Measurements from ENCODE around the gene SHISAL2A.

Gene SHISAL2A

DNA sequence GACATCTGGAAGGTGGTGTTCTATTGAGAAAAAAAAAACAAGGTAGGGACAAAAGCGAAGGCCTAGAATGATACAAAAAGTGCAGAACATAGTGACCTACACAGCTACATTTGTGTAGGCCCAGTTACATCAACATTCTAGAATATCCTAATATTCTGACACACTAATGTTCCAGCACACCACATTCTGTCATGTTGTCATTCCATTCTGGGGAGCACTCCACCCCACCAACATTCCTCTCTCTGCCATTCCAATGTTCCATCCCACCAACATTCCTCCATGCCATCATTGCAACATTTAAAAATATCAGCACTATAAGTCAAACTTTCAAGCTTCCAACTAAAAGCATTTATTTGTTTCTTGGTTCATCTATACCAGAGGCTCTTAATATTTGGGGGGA, 36.7 kb downstream of the SHISAL2A start:
- TF ChIP-seq, protein P1, sequence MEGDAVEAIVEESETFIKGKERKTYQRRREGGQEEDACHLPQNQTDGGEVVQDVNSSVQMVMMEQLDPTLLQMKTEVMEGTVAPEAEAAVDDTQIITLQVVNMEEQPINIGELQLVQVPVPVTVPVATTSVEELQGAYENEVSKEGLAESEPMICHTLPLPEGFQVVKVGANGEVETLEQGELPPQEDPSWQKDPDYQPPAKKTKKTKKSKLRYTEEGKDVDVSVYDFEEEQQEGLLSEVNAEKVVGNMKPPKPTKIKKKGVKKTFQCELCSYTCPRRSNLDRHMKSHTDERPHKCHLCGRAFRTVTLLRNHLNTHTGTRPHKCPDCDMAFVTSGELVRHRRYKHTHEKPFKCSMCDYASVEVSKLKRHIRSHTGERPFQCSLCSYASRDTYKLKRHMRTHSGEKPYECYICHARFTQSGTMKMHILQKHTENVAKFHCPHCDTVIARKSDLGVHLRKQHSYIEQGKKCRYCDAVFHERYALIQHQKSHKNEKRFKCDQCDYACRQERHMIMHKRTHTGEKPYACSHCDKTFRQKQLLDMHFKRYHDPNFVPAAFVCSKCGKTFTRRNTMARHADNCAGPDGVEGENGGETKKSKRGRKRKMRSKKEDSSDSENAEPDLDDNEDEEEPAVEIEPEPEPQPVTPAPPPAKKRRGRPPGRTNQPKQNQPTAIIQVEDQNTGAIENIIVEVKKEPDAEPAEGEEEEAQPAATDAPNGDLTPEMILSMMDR (IDR thresholded peaks at IDR 0.05), result no peak

DNA sequence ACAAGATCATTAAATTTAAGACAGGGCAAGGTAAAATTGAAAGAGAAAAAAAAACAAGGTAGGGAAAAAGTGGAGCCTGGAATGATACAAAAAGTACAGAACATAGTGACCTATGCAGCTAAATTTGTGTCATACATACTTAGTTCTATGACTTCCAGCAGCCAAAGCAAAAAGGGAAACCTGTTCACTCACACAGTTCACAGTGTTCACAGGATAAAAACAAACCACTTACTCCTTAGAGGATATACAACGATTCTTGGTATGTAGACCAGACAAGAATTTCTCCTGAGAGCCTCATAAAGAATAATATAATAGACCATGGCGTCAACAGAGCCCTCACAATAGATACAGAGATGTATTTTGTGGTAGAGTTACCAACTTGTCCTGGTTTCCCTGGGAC, 37.6 kb downstream of the SHISAL2A start:
- TF ChIP-seq, protein P1 (IDR thresholded peaks at IDR 0.05), result no peak

DNA sequence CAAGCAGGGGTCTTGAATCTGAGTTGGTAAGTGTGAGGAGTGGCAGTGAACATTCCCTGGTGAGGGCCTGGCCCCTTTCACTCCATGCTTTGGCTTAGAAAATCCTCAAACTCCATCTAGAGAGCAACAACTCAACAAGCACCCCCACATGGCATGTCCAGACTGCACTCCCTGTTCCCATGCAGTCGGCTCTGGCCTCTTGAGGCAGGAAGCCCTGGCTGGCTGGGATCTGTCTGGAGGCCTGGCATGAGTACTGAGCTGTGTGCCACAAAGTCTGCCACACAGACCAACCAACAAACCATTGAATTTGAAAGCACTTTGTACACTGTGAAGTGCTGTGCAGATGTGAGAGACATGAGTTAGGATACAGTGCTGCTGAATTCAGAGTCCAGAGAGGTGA, 40.0 kb downstream of the SHISAL2A start:
- TF ChIP-seq, protein P1 (IDR thresholded peaks at IDR 0.05), result no peak

- TF ChIP-seq, protein P1 (IDR thresholded peaks at IDR 0.05), result no peak
Observed at GRCh38 chr1:52673513-52673912, 40.5 kb downstream of the SHISAL2A start.

- TF ChIP-seq, protein P1 (IDR thresholded peaks at IDR 0.05), result no peak
Observed at GRCh38 chr1:52674497-52675384, 41.8 kb downstream of the SHISAL2A start.

- TF ChIP-seq, protein P1 (IDR thresholded peaks at IDR 0.05), result no peak
Observed at GRCh38 chr1:52676249-52676903, 43.4 kb downstream of the SHISAL2A start.

- TF ChIP-seq, protein P1 (IDR thresholded peaks at IDR 0.05), result no peak
Observed at GRCh38 chr1:52677076-52677806, 44.3 kb downstream of the SHISAL2A start.
